Measurements from ENCODE around the gene PPIL1. TPM values are rescaled to one million over a fixed set of nuclear protein-coding genes. Genes with fewer than 3 reads are reported as not detected.

The PPIL1 gene
- total RNA-seq, 4 donors from 2014 or later, result 6.0 to 14.0 (median 6.4) TPM

DNA sequence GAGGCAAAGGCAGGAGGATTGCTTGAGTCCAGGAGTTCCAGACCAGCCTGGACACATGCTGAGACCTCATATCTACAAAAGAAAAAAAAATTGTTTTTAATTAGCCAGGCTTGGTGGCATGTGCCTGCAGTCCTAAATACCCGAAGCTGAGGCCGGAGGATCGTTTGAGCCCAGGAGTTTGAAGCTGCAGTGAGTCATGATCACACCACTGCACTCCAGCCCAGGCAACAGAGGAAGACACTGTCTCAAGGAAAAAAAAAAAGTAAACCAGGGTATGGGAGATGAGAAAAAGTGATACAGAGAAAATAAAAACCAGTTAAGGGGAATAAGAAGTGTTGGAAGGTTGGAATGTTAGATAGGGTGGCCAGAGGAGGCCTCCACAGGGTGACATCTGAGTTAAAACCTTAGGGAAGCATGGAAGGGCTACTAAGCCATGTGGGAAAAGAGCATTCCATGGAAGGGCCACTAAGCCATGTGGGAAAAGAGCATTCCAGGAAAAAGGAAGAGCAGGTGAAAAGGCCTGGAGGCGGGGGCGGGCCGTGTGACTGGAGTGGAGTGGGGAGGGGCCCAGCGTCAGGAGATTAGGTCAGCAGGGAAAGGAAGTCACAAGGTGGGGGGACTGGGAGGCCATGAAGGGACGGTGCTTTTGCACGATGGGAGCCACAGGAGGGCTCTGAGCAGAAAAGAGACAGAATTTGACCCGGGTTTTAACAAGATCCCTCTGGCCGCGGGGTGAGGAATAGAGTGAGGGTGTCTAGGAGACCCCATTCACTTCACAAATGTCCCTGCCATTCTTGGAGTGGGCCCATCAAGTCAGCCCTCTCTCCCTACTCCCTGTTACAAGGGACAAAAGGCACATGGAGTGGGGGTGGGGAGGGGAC lies 53.7 kb downstream of the PPIL1 start:
- H3K4me1 ChIP-seq, result no peaks in the 10 kb centered on the region
- H3K27me3 ChIP-seq, result no peaks in the 10 kb centered on the region
- no peak overlapping the region for H3K27ac ChIP-seq
- no peak for DNase-seq
- H3K4me3 ChIP-seq, result no peak overlapping the region
- no peaks in the 10 kb centered on the region for H3K36me3 ChIP-seq
- TF ChIP-seq, protein P1, sequence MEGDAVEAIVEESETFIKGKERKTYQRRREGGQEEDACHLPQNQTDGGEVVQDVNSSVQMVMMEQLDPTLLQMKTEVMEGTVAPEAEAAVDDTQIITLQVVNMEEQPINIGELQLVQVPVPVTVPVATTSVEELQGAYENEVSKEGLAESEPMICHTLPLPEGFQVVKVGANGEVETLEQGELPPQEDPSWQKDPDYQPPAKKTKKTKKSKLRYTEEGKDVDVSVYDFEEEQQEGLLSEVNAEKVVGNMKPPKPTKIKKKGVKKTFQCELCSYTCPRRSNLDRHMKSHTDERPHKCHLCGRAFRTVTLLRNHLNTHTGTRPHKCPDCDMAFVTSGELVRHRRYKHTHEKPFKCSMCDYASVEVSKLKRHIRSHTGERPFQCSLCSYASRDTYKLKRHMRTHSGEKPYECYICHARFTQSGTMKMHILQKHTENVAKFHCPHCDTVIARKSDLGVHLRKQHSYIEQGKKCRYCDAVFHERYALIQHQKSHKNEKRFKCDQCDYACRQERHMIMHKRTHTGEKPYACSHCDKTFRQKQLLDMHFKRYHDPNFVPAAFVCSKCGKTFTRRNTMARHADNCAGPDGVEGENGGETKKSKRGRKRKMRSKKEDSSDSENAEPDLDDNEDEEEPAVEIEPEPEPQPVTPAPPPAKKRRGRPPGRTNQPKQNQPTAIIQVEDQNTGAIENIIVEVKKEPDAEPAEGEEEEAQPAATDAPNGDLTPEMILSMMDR (IDR thresholded peaks at IDR 0.05), result no peak
- no peak for TF ChIP-seq POLR2A (IDR thresholded peaks at IDR 0.05)
- H3K9me3 ChIP-seq, result no peaks in the 10 kb centered on the region

DNA sequence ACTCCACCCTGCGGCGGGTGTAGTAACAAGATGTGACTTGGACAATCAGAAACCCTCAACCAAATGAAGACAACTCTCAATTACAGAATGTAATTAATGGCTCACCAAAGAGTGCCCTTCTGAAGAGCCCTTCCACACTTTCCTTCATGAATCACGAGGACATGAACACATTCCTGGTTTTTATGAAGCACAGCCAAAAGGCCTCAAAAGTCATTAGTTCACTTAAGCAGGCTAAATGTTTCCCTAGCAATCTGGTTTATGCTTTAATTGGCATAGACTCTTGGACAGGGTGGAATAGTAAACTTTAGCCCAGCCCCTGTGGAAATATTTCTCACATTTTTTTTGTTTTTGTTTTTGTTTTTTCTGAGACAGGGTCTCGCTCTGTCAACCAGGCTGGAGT lies 55.8 kb downstream of the PPIL1 start:
- no peak for DNase-seq
- TF ChIP-seq POLR2A (IDR thresholded peaks at IDR 0.05), result no peak
- TF ChIP-seq, protein P1 (IDR thresholded peaks at IDR 0.05), result no peak
- Histone ChIP-seq H3K4me1 (no peaks in the 10 kb centered on the region), H3K4me3 (no peak overlapping the region), H3K27ac (no peak overlapping the region), H3K9me3 (no peaks in the 10 kb centered on the region), H3K36me3 (no peaks in the 10 kb centered on the region), H3K27me3 (no peaks in the 10 kb centered on the region)

DNA sequence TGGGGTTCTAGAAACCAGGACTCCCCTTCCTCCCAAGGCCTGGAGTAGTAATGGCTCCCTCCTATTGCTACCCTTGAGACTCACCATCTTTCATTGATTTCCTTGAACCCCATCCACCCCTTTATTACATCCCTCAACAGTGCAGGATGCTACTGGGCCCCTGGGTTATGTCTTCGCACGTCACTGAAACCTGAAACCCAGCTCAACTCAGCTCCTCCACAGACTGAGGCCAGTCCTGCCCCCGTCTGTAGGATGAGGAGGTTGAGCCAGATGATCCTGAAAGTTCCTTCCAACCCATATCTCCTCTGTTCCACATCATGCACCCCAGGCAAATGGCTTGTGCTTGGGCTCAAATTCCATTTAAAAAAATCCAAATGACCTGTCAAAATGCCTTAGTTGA lies 56.8 kb downstream of the PPIL1 start:
- Histone ChIP-seq H3K4me1 (no peaks in the 10 kb centered on the region), H3K4me3 (no peak overlapping the region), H3K36me3 (no peaks in the 10 kb centered on the region), H3K9me3 (no peaks in the 10 kb centered on the region), H3K27me3 (no peaks in the 10 kb centered on the region), H3K27ac (no peak overlapping the region)
- TF ChIP-seq POLR2A (IDR thresholded peaks at IDR 0.05), result no peak
- TF ChIP-seq, protein P1 (IDR thresholded peaks at IDR 0.05), result no peak
- DNase-seq, result no peak

DNA sequence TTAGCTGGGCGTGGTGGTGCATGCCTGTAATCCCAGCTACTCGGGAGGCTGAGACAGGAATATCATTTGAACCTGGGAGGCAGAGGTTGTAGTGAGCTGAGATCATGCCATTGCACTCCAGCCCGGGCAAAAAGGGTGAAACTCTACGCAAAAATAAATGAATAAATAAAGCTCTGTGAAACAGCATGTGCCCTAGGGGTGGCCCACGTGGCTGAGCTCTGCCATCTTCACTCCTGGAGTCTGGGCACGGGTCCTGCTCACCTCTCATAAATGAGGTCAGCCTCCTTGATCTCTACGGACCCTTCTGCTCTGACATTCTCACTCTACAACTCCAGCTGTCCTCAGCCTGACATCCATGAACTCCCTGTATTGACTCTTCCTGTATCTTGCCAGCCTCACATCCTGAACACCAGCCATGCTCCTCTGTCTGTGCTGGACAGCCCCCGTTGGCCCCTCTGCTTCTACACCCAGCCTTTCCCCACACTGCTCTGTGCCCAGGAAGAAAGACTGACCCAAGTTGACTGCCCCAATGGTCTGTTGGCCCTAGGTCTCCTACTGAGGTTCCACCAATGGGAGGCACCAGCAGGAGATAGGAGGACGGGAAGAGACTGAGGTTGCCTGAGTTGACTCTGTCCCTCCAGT lies 57.3 kb downstream of the PPIL1 start:
- Histone ChIP-seq H3K9me3 (no peaks in the 10 kb centered on the region), H3K4me3 (no peak overlapping the region), H3K36me3 (no peaks in the 10 kb centered on the region), H3K4me1 (no peaks in the 10 kb centered on the region), H3K27me3 (no peaks in the 10 kb centered on the region), H3K27ac (no peak overlapping the region)
- DNase-seq, result no peak
- no peak for TF ChIP-seq POLR2A (IDR thresholded peaks at IDR 0.05)
- TF ChIP-seq, protein P1 (IDR thresholded peaks at IDR 0.05), result no peak

- Histone ChIP-seq H3K27ac (no peak overlapping the region), H3K4me1 (no peaks in the 10 kb centered on the region), H3K36me3 (no peaks in the 10 kb centered on the region), H3K4me3 (no peak overlapping the region), H3K27me3 (no peaks in the 10 kb centered on the region), H3K9me3 (no peaks in the 10 kb centered on the region)
- no peak for DNase-seq
- no peak for TF ChIP-seq POLR2A (IDR thresholded peaks at IDR 0.05)
- TF ChIP-seq, protein P1 (IDR thresholded peaks at IDR 0.05), result no peak
Observed at GRCh38 chr6:36815962-36816735, 58.5 kb downstream of the PPIL1 start.

Data from Peyer's patch (tissue), 4 donors.